Sigmoid colon (tissue), 4 donors: ENCODE data around the gene TNRC6A.

Source experiments
- POLR2A ChIP-seq, 2 donors: fragments of 450-650 bp; IDR thresholded peaks; one replicate each; pipeline ENCODE4 v1.6.1; 2016; ENCODE audit warnings: antibody characterized with exemption in 2 of 2, mild to moderate bottlenecking in 2 of 2, moderate library complexity in 2 of 2
- POLR2AphosphoS5 ChIP-seq, 4 donors: sonication (generic); formaldehyde crosslinking; IDR thresholded peaks; one replicate each; pipeline ENCODE4 v1.6.1; 2017; ENCODE audit warnings: antibody characterized with exemption in 4 of 4

GRCh38 chr16:24683250-24683649, 46.2 kb upstream of the TNRC6A start:
- TF ChIP-seq POLR2AphosphoS5 (IDR thresholded peaks at IDR 0.05), result no peak
- TF ChIP-seq POLR2A (IDR thresholded peaks at IDR 0.05), result no peak
